ENCODE measurements around the gene ACAA1.
A peak's percentile ranks its signal among the peaks of the same experiment; 100 is the strongest.
"Not testable (repeated sequence)": the region's sequence is repeated elsewhere in the genome, so short reads cannot be mapped to it uniquely, and the experiment has no call there.

The ACAA1 gene

DNA sequence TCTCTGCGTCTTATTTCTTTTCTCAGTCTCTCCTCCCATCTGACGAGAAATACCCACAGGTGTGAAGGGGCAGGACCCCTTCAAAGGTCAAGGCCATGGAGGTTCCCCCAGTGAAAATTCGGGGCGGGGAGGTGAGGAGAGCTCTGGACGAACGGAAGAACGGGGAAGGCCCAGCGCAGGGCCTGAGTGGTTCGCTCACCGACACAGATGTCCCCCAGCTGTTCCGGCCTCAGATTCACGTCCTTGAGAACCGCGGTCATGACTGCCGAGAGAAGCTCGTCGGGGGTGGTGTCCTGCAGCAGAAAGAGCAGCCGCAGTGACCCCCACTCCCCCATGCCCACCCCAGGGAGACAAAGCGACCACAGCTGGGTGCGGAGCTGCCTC lies 542 bp downstream of the ACAA1 start:
- DNase-seq: peak; percentile 47
- H3K36me3 Mint-ChIP-seq: peaks cover 46% of the 10 kb centered on the region
- H3K9me3 Mint-ChIP-seq: no peaks in the 10 kb centered on the region
- H3K27ac Mint-ChIP-seq: peak overlapping the region; percentile 92
- no peaks in the 10 kb centered on the region for H3K27me3 Mint-ChIP-seq
- CTCF ChIA-PET: interaction anchor here (1.0 to 1.8 kb wide), 4 partner anchors 19 to 210 kb away, joined by 3 to 6 read pairs (median 4); partner anchors contain the start of gene XYLB
- peak overlapping the region; percentile 90 for H3K4me3 Mint-ChIP-seq
- H3K4me1 Mint-ChIP-seq: peaks cover 77% of the 10 kb centered on the region

DNA sequence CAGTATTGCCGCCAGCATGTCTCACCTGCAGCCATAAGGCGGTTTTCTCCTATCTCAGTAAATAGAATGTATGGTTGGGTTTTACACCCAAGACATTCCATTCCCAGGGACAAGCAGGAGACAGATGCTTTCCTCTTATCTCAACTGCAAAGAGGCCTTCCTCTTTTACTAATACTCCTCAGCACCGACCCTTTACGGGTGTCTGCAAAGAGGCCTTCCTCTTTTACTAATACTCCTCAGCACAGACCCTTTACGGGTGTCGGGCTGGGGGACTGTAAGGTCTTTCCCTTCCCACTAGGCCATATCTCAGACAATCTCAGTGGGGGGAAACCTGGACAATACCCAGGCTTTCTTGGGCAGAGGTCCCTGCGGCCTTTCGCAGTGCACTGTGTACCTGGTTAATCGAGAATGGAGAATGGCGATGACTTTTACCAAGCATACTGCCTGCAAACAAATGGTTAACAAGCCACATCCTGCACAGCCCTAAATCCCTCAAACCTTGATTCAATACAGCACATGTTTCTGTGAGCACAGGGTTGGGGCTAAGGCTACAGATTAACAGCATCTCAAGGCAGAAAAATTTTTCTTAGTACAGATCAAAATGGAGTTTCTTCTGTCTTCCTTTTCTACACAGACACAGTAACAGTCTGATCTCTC lies 1.2 kb downstream of the ACAA1 start:
- H3K4me1 Mint-ChIP-seq: peaks cover 71% of the 10 kb centered on the region
- CTCF ChIA-PET: interaction anchor here (1.0 to 1.8 kb wide), 2 partner anchors 27 to 210 kb away, joined by 3 to 6 read pairs; partner anchors contain the start of gene XYLB
- DNase-seq: peak; percentile 62
- peak overlapping the region; percentile 92 for H3K27ac Mint-ChIP-seq
- H3K36me3 Mint-ChIP-seq: peaks cover 41% of the 10 kb centered on the region
- peak overlapping the region; percentile 90 for H3K4me3 Mint-ChIP-seq
- not testable (repeated sequence) for H3K27me3 Mint-ChIP-seq, H3K9me3 Mint-ChIP-seq

DNA sequence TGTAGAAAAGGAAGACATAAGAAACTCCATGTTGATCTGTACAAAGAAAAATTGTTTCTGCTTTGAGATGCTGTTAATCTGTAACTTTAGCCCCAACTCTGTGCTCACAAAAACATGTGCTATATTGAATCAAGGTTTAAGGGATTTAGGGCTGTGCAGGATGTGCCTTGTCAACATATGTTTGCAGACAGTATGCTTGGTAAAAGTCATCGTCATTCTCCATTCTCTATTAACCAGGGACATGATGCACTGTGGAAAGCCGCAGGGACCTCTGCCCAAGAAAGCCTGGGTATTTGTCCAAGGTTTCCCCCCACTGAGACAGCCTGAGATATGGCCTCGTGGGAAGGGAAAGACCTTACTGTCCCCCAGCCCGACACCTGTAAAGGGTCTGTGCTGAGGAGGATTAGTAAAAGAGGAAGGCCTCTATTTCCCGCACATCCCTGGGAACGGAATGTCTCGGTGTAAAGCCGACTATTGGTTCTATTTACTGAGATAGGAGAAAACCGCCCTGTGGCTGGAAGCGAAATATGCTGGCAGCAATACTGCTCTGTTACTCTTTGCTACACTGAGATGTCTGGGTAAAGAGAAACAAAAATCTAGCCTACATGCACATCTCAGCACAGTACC lies 2.3 kb downstream of the ACAA1 start:
- Mint-ChIP-seq H3K4me3 (peak overlapping the region; percentile 90), H3K36me3 (peaks cover 43% of the 10 kb centered on the region), H3K4me1 (peaks cover 59% of the 10 kb centered on the region)
- CTCF ChIA-PET, H3K9me3 Mint-ChIP-seq, H3K27me3 Mint-ChIP-seq, DNase-seq, H3K27ac Mint-ChIP-seq: not testable (repeated sequence)

GRCh38 chr3:38133557-38134405 lies 3.1 kb downstream of the ACAA1 start:
- peaks cover 45% of the 10 kb centered on the region for H3K36me3 Mint-ChIP-seq
- H3K27ac Mint-ChIP-seq: peak overlapping the region; percentile 22
- no peaks in the 10 kb centered on the region for H3K27me3 Mint-ChIP-seq
- DNase-seq: no peak
- no peak overlapping the region for H3K4me3 Mint-ChIP-seq
- CTCF ChIA-PET: interaction anchor here (0.5 to 1.0 kb wide), 2 partner anchors 16 to 193 kb away, joined by 3 read pairs; no protein-coding TSS in a partner anchor
- H3K9me3 Mint-ChIP-seq: no peaks in the 10 kb centered on the region
- H3K4me1 Mint-ChIP-seq: peaks cover 54% of the 10 kb centered on the region

- Mint-ChIP-seq H3K27me3 (no peaks in the 10 kb centered on the region), H3K4me1 (peaks cover 51% of the 10 kb centered on the region), H3K4me3 (no peak overlapping the region), H3K27ac (no peak overlapping the region), H3K9me3 (no peaks in the 10 kb centered on the region), H3K36me3 (peaks cover 46% of the 10 kb centered on the region)
- no peak for DNase-seq
- CTCF ChIA-PET: interaction anchor here (0.5 to 1.4 kb wide), 3 partner anchors 16 to 193 kb away, joined by 3 read pairs; no protein-coding TSS in a partner anchor
Measured at GRCh38 chr3:38133209-38133556, 3.7 kb downstream of the ACAA1 start.

GRCh38 chr3:38131621-38132369 lies 5.1 kb downstream of the ACAA1 start:
- H3K4me1 Mint-ChIP-seq: peaks cover 42% of the 10 kb centered on the region
- CTCF ChIA-PET: interaction anchor here (1.0 to 3.5 kb wide), 5 partner anchors 8 to 351 kb away, joined by 3 to 17 read pairs (median 4); no protein-coding TSS in a partner anchor
- H3K36me3 Mint-ChIP-seq: peaks cover 58% of the 10 kb centered on the region
- H3K27ac Mint-ChIP-seq: no peak overlapping the region
- DNase-seq: peak; percentile 44
- H3K27me3 Mint-ChIP-seq: no peaks in the 10 kb centered on the region
- H3K4me3 Mint-ChIP-seq: no peak overlapping the region
- no peaks in the 10 kb centered on the region for H3K9me3 Mint-ChIP-seq

- DNase-seq: no peak
- H3K4me1 Mint-ChIP-seq: peaks cover 35% of the 10 kb centered on the region
- no peaks in the 10 kb centered on the region for H3K9me3 Mint-ChIP-seq
- H3K4me3 Mint-ChIP-seq: no peak overlapping the region
- H3K27me3 Mint-ChIP-seq: no peaks in the 10 kb centered on the region
- CTCF ChIA-PET: interaction anchor here (1.0 to 3.5 kb wide), 5 partner anchors 9 to 215 kb away, joined by 3 to 17 read pairs (median 3); no protein-coding TSS in a partner anchor
- peaks cover 61% of the 10 kb centered on the region for H3K36me3 Mint-ChIP-seq
- H3K27ac Mint-ChIP-seq: no peak overlapping the region
Measured at GRCh38 chr3:38130631-38131065, 6.3 kb downstream of the ACAA1 start.

DNA sequence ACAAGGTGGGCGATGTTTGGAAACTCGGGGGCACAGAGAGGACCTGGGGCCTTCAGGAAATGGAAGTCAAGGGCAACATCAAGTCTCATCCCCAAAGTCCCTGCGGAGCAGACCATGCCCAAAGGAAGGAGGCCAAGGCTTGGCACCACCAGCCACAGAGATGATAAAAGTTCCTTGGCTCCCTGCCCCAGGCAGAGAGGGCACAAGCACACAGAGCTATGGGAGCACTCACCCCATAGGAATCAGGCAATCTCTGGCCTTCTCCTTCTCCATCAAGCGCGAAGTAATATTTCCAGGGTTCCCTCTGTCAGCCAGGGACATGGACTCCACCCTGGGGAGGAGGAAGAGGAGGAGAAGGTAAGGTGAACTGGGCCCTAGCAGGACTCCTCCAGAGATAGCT lies 7.9 kb downstream of the ACAA1 start:
- CTCF ChIA-PET: interaction anchor here (0.9 to 3.5 kb wide), 2 partner anchors 11 to 353 kb away, joined by 3 to 17 read pairs; no protein-coding TSS in a partner anchor
- H3K27ac Mint-ChIP-seq: no peak overlapping the region
- H3K4me1 Mint-ChIP-seq: peaks cover 19% of the 10 kb centered on the region
- no peak for DNase-seq
- H3K9me3 Mint-ChIP-seq: no peaks in the 10 kb centered on the region
- peaks cover 61% of the 10 kb centered on the region for H3K36me3 Mint-ChIP-seq
- no peak overlapping the region for H3K4me3 Mint-ChIP-seq
- H3K27me3 Mint-ChIP-seq: no peaks in the 10 kb centered on the region

GRCh38 chr3:38128303-38128655 lies 8.6 kb downstream of the ACAA1 start:
- Mint-ChIP-seq H3K27ac (no peak overlapping the region), H3K27me3 (no peaks in the 10 kb centered on the region), H3K9me3 (no peaks in the 10 kb centered on the region), H3K36me3 (peaks cover 58% of the 10 kb centered on the region), H3K4me1 (peaks cover 12% of the 10 kb centered on the region), H3K4me3 (no peak overlapping the region)
- CTCF ChIA-PET: interaction anchor here (0.8 to 3.5 kb wide), 3 partner anchors 10 to 354 kb away, joined by 3 to 17 read pairs (median 3); no protein-coding TSS in a partner anchor
- no peak for DNase-seq

DNA sequence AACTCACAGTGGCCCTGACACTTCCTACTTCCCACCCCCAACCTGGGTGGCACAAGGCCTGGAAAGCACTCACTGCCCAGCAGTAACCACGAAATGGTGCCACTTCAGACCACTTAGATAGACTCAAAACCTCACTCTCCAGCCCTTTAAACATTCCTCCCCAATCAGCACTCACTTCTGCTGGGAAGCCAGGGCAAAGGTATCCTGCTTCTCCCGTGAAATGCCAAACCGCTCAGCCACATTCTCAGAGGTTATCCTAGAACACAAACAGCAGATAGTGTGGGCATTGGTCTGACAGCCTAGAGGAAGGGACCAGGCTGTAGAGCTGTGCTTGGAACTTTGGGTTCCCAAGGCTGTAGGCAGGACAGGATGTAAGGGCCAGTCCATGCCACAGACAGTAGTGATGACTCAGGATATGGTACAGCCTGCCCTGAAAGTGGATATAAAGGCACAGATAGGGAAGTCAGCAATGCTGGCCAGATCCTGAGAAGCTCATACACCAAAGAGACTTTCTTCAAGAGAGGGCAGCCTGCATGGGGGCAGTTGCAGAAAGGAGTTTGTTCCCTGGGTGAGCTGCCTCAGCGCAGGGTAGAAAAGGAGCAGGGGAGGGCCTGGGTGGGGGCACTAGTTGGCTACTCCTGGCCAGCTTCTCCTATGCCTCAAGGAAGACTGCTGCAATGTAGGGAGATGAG lies 9.2 kb downstream of the ACAA1 start:
- Mint-ChIP-seq H3K9me3 (no peaks in the 10 kb centered on the region), H3K36me3 (peaks cover 62% of the 10 kb centered on the region), H3K27me3 (no peaks in the 10 kb centered on the region), H3K4me3 (no peak overlapping the region), H3K27ac (peak overlapping the region; percentile 42), H3K4me1 (peaks cover 9% of the 10 kb centered on the region)
- no peak for DNase-seq
- CTCF ChIA-PET: interaction anchor here (0.8 kb wide), 1 partner anchor 14 kb away, joined by 3 read pairs; no protein-coding TSS in a partner anchor

DNA sequence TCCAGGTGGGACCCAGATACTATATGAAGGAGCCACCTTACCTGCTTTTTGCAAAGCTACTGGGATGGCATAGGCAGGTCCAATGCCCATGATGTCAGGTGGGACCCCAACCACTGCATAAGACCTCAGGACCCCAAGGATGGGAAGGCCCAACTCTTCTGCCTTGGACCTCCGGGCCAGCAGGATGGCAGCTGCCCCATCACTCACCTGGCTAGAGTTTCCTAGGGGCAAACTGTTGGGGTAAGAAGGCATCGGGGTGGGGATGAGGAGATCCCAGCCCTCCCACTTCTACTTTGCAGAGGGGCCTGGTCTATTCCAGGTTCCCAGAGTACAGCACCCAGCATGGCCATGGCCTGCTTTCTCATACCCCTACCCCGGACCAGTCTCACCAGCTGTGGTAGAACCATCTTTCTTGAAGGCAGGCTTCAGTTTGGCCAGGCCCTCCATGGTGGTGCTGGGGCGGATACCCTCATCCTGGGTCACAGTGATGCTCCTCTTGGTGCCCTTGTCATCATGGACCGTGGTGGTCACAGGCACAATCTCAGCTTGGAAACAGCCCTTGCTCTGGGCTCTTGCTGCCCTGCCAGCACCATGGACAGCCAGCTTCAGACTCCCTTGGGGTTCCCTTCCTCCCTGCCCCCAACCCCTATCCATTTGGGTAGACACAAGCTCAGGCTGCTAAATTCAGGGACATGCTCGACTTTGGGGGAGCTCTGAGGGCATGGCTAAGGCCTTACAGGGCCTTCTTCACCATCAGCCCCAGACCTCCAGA lies 10.6 kb downstream of the ACAA1 start:
- no peaks in the 10 kb centered on the region for H3K27me3 Mint-ChIP-seq
- peak overlapping the region; percentile 37 for H3K27ac Mint-ChIP-seq
- H3K4me1 Mint-ChIP-seq: no peaks in the 10 kb centered on the region
- CTCF ChIA-PET: interaction anchor here (0.7 to 1.3 kb wide), 2 partner anchors 9 to 220 kb away, joined by 3 read pairs; partner anchors contain the start of gene XYLB
- H3K36me3 Mint-ChIP-seq: peaks cover 61% of the 10 kb centered on the region
- no peak for DNase-seq
- H3K9me3 Mint-ChIP-seq: no peaks in the 10 kb centered on the region
- no peak overlapping the region for H3K4me3 Mint-ChIP-seq

DNA sequence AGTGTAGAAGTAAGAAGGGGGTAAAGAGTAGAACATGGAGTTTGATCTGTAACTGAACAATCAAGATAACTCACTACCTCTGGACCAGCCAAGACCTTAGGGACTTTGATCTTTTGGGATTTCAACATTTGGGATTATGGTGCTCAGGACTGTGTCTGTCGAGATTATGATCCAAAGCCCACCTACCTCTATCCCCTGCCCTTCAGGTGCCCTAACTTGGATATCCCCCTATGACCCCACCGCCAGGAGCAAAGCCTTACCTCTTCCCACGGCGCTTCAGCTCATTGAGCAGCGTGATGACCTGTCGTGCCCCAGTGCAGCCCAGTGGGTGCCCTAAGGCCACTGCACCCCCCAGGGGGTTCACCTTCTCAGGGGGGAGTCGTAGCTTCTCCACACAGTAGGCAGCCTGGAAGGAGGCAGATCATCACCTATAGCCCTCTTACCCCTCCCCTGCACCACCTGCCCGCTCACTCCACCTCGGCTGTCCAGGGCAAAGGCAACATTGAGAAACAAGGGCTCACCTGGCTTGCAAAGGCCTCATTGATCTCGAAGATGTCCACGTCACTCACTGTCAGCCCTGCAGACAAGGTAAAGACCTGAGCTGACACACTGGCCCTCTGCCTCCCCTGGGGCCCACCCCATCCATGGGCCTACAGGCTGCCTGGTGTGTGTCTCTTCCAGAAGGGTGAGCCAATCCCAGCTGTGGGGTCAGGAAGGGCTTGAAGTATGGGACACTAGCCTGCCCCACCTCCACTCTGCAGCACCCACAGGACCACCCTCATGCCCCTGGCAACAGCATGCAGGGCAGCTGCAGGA lies 11.4 kb downstream of the ACAA1 start:
- Mint-ChIP-seq H3K4me1 (no peaks in the 10 kb centered on the region), H3K4me3 (no peak overlapping the region), H3K27me3 (no peaks in the 10 kb centered on the region), H3K36me3 (peaks cover 63% of the 10 kb centered on the region), H3K27ac (no peak overlapping the region), H3K9me3 (no peaks in the 10 kb centered on the region)
- DNase-seq: no peak
- CTCF ChIA-PET: interaction anchor here (1.3 kb wide), 1 partner anchor 221 kb away, joined by 3 read pairs; the partner anchor contains the start of gene XYLB

Data from activated naive CD4-positive, alpha-beta T cell treated with anti-CD3 and anti-CD28 coated beads, Interleukin-2, amount 10 ng/mL, durations not matched to agents 7 days and 5 days (primary cell).